ENCODE results near the gene AQP11.

AQP11 gene

GRCh38 chr11:77654770-77655434 lies 65.1 kb downstream of the AQP11 start:
- TF ChIP-seq, protein P1, sequence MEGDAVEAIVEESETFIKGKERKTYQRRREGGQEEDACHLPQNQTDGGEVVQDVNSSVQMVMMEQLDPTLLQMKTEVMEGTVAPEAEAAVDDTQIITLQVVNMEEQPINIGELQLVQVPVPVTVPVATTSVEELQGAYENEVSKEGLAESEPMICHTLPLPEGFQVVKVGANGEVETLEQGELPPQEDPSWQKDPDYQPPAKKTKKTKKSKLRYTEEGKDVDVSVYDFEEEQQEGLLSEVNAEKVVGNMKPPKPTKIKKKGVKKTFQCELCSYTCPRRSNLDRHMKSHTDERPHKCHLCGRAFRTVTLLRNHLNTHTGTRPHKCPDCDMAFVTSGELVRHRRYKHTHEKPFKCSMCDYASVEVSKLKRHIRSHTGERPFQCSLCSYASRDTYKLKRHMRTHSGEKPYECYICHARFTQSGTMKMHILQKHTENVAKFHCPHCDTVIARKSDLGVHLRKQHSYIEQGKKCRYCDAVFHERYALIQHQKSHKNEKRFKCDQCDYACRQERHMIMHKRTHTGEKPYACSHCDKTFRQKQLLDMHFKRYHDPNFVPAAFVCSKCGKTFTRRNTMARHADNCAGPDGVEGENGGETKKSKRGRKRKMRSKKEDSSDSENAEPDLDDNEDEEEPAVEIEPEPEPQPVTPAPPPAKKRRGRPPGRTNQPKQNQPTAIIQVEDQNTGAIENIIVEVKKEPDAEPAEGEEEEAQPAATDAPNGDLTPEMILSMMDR (IDR thresholded peaks at IDR 0.05; ENCODE audit: low read depth, low read length): no peak

GRCh38 chr11:77656362-77656761 lies 66.6 kb downstream of the AQP11 start:
- no peak for DNase-seq (ENCODE audit: extremely low read depth, low read depth)
- TF ChIP-seq, protein P1 (IDR thresholded peaks at IDR 0.05; ENCODE audit: low read depth, low read length): no peak

More at GRCh38 chr11:77654770-77655434, 65.1 kb downstream of the AQP11 start:
- DNase-seq (ENCODE audit: extremely low read depth, low read depth): no peak

DNA sequence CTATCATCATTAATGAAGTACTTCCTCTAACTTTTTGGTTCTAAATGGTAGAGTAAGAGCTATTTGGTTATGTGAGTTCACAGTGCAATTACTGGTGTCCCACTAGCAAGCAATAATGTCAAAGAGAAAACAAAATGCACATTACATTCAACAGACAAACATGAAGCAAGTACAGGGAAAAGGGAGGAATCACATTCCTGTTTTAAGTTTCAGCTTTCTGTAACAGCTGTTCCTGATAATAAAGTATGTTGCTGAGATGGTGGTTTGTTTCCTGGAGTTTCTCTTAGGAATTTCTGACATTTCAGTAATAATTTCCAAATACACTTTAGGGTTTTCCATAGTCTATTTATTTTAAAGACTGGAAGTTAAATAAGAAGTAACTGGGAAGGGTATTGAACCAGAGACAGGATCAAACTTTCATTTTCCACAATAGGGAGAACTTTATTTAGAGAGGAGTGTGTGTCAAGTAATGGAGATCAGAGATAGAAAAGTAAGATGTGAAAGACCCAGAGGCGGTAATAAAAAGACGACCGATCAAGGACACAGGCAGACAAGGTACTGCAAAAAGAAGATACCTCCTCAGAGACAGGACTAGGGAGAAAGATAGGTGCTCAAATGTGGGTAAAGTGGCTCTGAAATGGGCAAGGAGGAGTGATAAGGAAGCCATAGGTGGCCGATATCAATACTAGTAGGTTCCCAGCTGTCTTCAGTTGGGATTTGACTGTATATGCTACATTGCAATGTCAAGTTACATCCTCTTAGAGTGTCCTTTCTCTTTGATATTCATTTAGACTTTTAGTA lies 68.7 kb downstream of the AQP11 start:
- TF ChIP-seq, protein P1 (IDR thresholded peaks at IDR 0.05; ENCODE audit: low read depth, low read length): no peak
- DNase-seq (ENCODE audit: extremely low read depth, low read depth): peak; percentile 43

Data from AG09319 (cell line).